ENCODE results near the gene SBK2. TPM values are rescaled to one million over a fixed set of nuclear protein-coding genes. Genes with fewer than 3 reads are reported as not detected.

Gene SBK2
- total RNA-seq, 1 experiment from 2014 or later, result 5.2 TPM

DNA sequence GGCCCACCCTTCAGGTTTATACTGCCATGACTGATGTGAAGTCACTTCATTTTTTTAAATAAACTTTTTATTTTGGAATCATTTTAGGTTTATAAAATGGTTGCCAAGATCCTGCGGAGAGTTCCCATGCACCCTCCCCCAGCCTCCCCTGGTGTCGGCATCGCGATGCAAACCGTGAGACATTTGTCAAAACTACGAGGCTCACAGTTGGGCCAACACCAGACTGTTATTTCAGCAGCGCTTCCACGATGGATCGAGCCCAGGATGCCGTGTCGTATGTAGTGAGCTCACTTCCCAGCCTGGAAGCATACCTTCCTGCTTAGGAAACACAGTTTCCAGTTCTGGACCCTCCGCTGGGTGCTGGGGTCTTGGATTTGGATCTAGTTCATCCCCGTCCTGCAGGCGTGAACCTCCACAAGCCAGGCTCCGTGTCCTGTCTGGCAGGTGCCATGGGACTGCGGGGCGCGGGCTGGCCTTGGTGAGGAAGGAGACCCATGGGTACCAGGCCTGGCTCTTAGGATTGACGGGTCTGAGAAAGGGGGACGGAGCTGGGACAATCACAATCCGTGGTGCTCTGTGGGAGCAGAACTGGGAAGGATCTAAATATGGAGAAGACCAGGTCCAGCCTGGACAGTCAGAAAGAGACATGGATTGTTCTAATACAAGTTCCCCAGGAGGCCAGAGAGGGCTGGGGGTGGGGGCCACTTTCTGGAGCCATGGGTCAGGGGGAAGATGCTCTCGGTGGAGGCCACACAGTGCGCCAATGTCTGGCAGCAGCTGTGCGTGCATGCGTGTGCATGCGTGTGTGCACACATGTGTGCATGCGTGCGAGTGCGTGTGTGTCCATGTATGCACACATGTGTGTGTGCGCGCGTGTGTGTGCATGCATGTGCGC is 2.4 kb upstream of the SBK2 start:
- Mint-ChIP-seq H3K4me3 (no peak overlapping the region), H3K27ac (no peak overlapping the region), H3K36me3 (no peaks in the 10 kb centered on the region), H3K9me3 (peaks cover 14% of the 10 kb centered on the region), H3K4me1 (peaks cover 11% of the 10 kb centered on the region), H3K27me3 (ENCODE audit: low read depth) (peaks cover 7% of the 10 kb centered on the region)
- ATAC-seq (no peak), DNase-seq (ENCODE audit: low spot score) (no peak)
- ChIA-PET POLR2A (interaction anchor here (0.5 to 2.7 kb wide), 2 partner anchors 11 to 36 kb away, joined by 3 to 9 read pairs; no protein-coding TSS in a partner anchor), CTCF (interaction anchor here (0.7 to 0.9 kb wide), 2 partner anchors 36 to 309 kb away, joined by 3 to 4 read pairs; no protein-coding TSS in a partner anchor)
- no peak for TF ChIP-seq ZNF121 (CRISPR knock-in tag; IDR thresholded peaks at IDR 0.05)
- no peak for TF ChIP-seq ZNF219 (CRISPR knock-in tag; IDR thresholded peaks at IDR 0.05; ENCODE audit: borderline replicate concordance)
- no peak for TF ChIP-seq NR2C2 (CRISPR knock-in tag; IDR thresholded peaks at IDR 0.05)
- no peak for TF ChIP-seq PRDM15 (CRISPR knock-in tag; IDR thresholded peaks at IDR 0.05)
- no peak for TF ChIP-seq CBFB (CRISPR knock-in tag; IDR thresholded peaks at IDR 0.05; ENCODE audit: low read depth)
- TF ChIP-seq GRHL2 (CRISPR knock-in tag; IDR thresholded peaks at IDR 0.05; ENCODE audit: insufficient replicate concordance, severe bottlenecking), result no peak
- TF ChIP-seq ATF3 (CRISPR knock-in tag; conservative IDR thresholded peaks at IDR 0.05), result no peak
- no peak for TF ChIP-seq GTF2I (CRISPR knock-in tag; conservative IDR thresholded peaks at IDR 0.05)
- TF ChIP-seq HMGXB4 (CRISPR knock-in tag; IDR thresholded peaks at IDR 0.05), result no peak
- no peak for TF ChIP-seq ATF1 (CRISPR knock-in tag; IDR thresholded peaks at IDR 0.05)
- no peak for TF ChIP-seq ZNF263 (CRISPR knock-in tag; IDR thresholded peaks at IDR 0.05; ENCODE audit: low read depth)
- TF ChIP-seq TP53 (CRISPR knock-in tag; IDR thresholded peaks at IDR 0.05), result no peak

GRCh38 chr19:55538132-55538531 is 1.2 kb upstream of the SBK2 start:
- Mint-ChIP-seq H3K9me3 (peaks cover 10% of the 10 kb centered on the region), H3K27me3 (ENCODE audit: low read depth) (peaks cover 7% of the 10 kb centered on the region), H3K27ac (no peak overlapping the region), H3K4me3 (no peak overlapping the region), H3K4me1 (peaks cover 11% of the 10 kb centered on the region), H3K36me3 (no peaks in the 10 kb centered on the region)
- ChIA-PET CTCF (interaction anchor here (0.7 kb wide), 1 partner anchor 311 kb away, joined by 4 read pairs; no protein-coding TSS in a partner anchor), POLR2A (no interaction called here)
- ATAC-seq (no peak), DNase-seq (ENCODE audit: low spot score) (no peak)
- TF ChIP-seq ZNF263 (CRISPR knock-in tag; IDR thresholded peaks at IDR 0.05; ENCODE audit: low read depth) (no peak), PRDM15 (CRISPR knock-in tag; IDR thresholded peaks at IDR 0.05) (no peak), GABPB1 (CRISPR knock-in tag; IDR thresholded peaks at IDR 0.05) (no peak)
- TF ChIP-seq, protein P1, sequence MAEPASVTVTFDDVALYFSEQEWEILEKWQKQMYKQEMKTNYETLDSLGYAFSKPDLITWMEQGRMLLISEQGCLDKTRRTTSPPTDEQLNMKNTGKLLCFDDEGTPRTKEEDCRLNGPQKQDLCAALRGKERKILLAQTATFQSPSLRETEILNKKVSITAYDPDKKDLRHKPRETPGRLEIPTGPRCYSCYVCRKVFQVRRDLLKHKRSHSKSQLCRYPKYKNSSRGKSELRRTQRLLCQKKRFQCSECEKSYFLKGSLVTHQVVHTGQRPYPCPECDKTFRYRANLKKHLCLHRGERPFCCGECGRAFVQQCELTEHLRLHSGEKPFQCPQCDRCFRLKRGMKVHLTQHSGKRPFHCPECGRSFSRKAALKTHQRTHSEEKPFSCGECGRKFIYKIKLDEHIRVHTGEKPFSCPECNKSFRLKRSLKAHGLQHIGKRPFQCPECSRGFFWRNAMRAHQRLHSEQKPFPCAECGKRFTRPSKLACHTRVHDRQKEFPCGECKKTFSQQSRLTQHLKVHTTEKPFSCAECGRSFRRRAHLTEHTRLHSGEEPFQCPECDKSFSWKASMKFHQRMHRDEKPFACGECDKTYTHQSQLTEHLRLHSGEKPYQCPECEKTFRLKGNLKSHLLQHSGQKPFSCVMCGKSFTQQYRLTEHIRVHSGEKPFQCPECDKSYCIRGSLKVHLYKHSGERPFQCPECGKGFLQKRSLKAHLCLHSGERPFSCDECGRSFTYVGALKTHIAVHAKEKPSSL (CRISPR knock-in tag; conservative IDR thresholded peaks at IDR 0.05), result no peak
- TF ChIP-seq, protein P2, sequence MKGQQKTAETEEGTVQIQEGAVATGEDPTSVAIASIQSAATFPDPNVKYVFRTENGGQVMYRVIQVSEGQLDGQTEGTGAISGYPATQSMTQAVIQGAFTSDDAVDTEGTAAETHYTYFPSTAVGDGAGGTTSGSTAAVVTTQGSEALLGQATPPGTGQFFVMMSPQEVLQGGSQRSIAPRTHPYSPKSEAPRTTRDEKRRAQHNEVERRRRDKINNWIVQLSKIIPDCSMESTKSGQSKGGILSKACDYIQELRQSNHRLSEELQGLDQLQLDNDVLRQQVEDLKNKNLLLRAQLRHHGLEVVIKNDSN (CRISPR knock-in tag; IDR thresholded peaks at IDR 0.05), result no peak
- TF ChIP-seq, protein P3, sequence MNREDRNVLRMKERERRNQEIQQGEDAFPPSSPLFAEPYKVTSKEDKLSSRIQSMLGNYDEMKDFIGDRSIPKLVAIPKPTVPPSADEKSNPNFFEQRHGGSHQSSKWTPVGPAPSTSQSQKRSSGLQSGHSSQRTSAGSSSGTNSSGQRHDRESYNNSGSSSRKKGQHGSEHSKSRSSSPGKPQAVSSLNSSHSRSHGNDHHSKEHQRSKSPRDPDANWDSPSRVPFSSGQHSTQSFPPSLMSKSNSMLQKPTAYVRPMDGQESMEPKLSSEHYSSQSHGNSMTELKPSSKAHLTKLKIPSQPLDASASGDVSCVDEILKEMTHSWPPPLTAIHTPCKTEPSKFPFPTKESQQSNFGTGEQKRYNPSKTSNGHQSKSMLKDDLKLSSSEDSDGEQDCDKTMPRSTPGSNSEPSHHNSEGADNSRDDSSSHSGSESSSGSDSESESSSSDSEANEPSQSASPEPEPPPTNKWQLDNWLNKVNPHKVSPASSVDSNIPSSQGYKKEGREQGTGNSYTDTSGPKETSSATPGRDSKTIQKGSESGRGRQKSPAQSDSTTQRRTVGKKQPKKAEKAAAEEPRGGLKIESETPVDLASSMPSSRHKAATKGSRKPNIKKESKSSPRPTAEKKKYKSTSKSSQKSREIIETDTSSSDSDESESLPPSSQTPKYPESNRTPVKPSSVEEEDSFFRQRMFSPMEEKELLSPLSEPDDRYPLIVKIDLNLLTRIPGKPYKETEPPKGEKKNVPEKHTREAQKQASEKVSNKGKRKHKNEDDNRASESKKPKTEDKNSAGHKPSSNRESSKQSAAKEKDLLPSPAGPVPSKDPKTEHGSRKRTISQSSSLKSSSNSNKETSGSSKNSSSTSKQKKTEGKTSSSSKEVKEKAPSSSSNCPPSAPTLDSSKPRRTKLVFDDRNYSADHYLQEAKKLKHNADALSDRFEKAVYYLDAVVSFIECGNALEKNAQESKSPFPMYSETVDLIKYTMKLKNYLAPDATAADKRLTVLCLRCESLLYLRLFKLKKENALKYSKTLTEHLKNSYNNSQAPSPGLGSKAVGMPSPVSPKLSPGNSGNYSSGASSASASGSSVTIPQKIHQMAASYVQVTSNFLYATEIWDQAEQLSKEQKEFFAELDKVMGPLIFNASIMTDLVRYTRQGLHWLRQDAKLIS (CRISPR knock-in tag; IDR thresholded peaks at IDR 0.05; ENCODE audit: borderline replicate concordance), result no peak
